ENCODE data around the gene DNAH3.
"Not testable (repeated sequence)": the region's sequence is repeated elsewhere in the genome, so short reads cannot be mapped to it uniquely, and the experiment has no call there.

The DNAH3 gene

GRCh38 chr16:21021316-21021715, 129.3 kb downstream of the DNAH3 start:
- FAIRE-seq (no peak), DNase-seq (ENCODE audit: insufficient read length, low spot score) (no peak)
- no peak for TF ChIP-seq CTCF (IDR thresholded peaks at IDR 0.05; ENCODE audit: insufficient read depth, missing control alignments)

GRCh38 chr16:21009815-21010214, 140.8 kb downstream of the DNAH3 start:
- no peak for TF ChIP-seq CTCF (IDR thresholded peaks at IDR 0.05; ENCODE audit: insufficient read depth, missing control alignments)
- DNase-seq (ENCODE audit: insufficient read length, low spot score) (no peak), FAIRE-seq (no peak)

- TF ChIP-seq CTCF (IDR thresholded peaks at IDR 0.05; ENCODE audit: insufficient read depth, missing control alignments): no peak
- no peak for FAIRE-seq
- DNase-seq (ENCODE audit: insufficient read length, low spot score): no peak
These were observed 145.6 kb downstream of the DNAH3 start for GRCh38 chr16:21005008-21005407.

GRCh38 chr16:21001262-21001661, 149.4 kb downstream of the DNAH3 start:
- TF ChIP-seq CTCF (IDR thresholded peaks at IDR 0.05; ENCODE audit: insufficient read depth, missing control alignments): peak; percentile 53
- FAIRE-seq (no peak), DNase-seq (ENCODE audit: insufficient read length, low spot score) (no peak)

- TF ChIP-seq CTCF (IDR thresholded peaks at IDR 0.05; ENCODE audit: insufficient read depth, missing control alignments): no peak
- DNase-seq (ENCODE audit: insufficient read length, low spot score) (no peak), FAIRE-seq (no peak)
These were observed 153.5 kb downstream of the DNAH3 start for GRCh38 chr16:20997147-20997546.

- DNase-seq (ENCODE audit: insufficient read length, low spot score): no peak
- no peak for FAIRE-seq
- no peak for TF ChIP-seq CTCF (IDR thresholded peaks at IDR 0.05; ENCODE audit: insufficient read depth, missing control alignments)
These were observed 154.9 kb downstream of the DNAH3 start for GRCh38 chr16:20995711-20996110.

- FAIRE-seq; DNase-seq (ENCODE audit: insufficient read length, low spot score): not testable (repeated sequence)
These were observed 161.1 kb downstream of the DNAH3 start for GRCh38 chr16:20989496-20990070.

GRCh38 chr16:20987049-20987448, 163.6 kb downstream of the DNAH3 start:
- no peak for FAIRE-seq
- TF ChIP-seq CTCF (IDR thresholded peaks at IDR 0.05; ENCODE audit: insufficient read depth, missing control alignments): no peak
- DNase-seq (ENCODE audit: insufficient read length, low spot score): no peak
